Measurements from ENCODE around the gene DNAJC15. TPM values are rescaled to one million over a fixed set of nuclear protein-coding genes. Genes with fewer than 3 reads are reported as not detected.

Gene DNAJC15
- total RNA-seq, 6 donors from 2014 or later, result 3.1 to 19.3 (median 9.0) TPM

DNA sequence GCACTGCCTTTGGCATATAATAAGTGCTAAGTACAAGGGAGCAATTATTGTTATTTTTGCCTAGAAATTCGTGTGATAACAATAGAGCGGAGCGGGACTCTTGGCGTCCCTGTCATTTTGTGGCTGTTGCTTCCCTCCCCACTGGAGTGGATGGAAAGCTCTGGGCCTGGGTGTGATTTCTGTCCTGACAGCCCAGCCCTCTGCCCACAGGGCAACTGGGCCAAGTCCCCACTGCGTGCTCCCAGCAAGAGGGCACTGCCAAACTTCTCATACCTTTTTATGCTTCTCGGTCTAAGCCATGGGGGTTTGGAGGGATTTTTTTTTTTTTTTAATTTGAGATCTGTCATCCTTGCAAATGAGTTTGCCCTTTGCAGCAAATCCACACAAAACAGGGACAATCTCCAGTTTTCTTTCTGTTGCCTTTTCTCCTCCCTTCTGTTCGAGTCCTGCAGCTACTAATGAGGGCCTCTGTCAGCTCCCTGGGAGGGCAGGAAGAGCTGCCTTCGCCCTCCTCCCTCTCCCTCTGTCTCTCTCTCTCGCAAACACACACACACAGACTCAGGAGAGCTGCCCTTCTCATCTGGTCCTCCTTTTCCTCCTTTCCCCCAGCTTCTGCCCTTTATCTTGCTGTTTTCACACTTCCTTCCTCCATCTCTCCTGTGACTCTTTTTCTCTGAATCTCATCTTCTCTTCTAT is 103.9 kb downstream of the DNAJC15 start:
- no peak for ATAC-seq (ENCODE audit: low FRiP score in 2 of 2)
- Histone ChIP-seq H3K27ac (no peak overlapping the region), H3K27me3 (no peaks in the 10 kb centered on the region), H3K36me3 (no peaks in the 10 kb centered on the region), H3K4me3 (no peak overlapping the region), H3K9me3 (no peaks in the 10 kb centered on the region), H3K4me1 (no peaks in the 10 kb centered on the region)
- DNase-seq, result no peak
- WGBS, 2 donors, result 58 to 67% methylated on average over 9 of the region's 9 CpGs
- no peak for TF ChIP-seq EP300 (IDR thresholded peaks at IDR 0.05)
- TF ChIP-seq, protein P1, sequence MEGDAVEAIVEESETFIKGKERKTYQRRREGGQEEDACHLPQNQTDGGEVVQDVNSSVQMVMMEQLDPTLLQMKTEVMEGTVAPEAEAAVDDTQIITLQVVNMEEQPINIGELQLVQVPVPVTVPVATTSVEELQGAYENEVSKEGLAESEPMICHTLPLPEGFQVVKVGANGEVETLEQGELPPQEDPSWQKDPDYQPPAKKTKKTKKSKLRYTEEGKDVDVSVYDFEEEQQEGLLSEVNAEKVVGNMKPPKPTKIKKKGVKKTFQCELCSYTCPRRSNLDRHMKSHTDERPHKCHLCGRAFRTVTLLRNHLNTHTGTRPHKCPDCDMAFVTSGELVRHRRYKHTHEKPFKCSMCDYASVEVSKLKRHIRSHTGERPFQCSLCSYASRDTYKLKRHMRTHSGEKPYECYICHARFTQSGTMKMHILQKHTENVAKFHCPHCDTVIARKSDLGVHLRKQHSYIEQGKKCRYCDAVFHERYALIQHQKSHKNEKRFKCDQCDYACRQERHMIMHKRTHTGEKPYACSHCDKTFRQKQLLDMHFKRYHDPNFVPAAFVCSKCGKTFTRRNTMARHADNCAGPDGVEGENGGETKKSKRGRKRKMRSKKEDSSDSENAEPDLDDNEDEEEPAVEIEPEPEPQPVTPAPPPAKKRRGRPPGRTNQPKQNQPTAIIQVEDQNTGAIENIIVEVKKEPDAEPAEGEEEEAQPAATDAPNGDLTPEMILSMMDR (IDR thresholded peaks at IDR 0.05), result no peak
- no peak for TF ChIP-seq POLR2A (IDR thresholded peaks at IDR 0.05)
- no peak for TF ChIP-seq POLR2AphosphoS5 (IDR thresholded peaks at IDR 0.05)

GRCh38 chr13:43127827-43128226 is 104.4 kb downstream of the DNAJC15 start:
- Histone ChIP-seq H3K36me3 (no peaks in the 10 kb centered on the region), H3K27me3 (no peaks in the 10 kb centered on the region), H3K4me3 (no peak overlapping the region), H3K9me3 (no peaks in the 10 kb centered on the region), H3K4me1 (no peaks in the 10 kb centered on the region), H3K27ac (no peak overlapping the region)
- DNase-seq, result no peak
- TF ChIP-seq POLR2AphosphoS5 (IDR thresholded peaks at IDR 0.05), result no peak
- TF ChIP-seq POLR2A (IDR thresholded peaks at IDR 0.05), result no peak
- TF ChIP-seq, protein P1 (IDR thresholded peaks at IDR 0.05), result no peak
- no peak for TF ChIP-seq EP300 (IDR thresholded peaks at IDR 0.05)
- no peak for ATAC-seq (ENCODE audit: low FRiP score in 2 of 2)
- 38 to 44% methylated on average over 3 of the region's 3 CpGs for WGBS, 2 donors

DNA sequence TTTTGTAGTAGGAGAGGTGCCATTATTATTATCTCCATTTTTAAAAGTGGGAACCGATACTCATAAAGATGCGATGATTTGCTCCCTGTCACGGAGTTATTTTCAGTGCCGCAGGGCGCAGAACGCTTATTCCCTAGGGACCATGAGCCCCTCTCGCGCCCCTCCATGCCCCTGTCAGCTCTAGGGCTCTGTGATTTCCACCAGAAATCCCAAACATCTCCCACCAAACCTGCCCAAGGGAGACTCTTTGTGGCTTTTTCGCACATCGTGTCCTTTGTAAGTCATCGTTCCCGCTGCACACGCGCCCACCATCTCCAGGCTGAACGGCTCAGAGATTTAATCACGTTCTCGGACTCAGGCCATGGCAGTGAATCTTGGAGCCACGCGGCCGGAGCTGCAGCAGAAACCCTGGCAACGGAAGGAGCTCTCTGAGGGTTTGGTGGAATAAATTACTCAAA is 105.1 kb downstream of the DNAJC15 start:
- Histone ChIP-seq H3K9me3 (no peaks in the 10 kb centered on the region), H3K27me3 (no peaks in the 10 kb centered on the region), H3K36me3 (no peaks in the 10 kb centered on the region), H3K27ac (no peak overlapping the region), H3K4me3 (no peak overlapping the region), H3K4me1 (no peaks in the 10 kb centered on the region)
- 70 to 78% methylated on average over 21 of the region's 21 CpGs for WGBS, 2 donors
- ATAC-seq (ENCODE audit: low FRiP score in 2 of 2) (no peak), DNase-seq (no peak)
- TF ChIP-seq POLR2A (IDR thresholded peaks at IDR 0.05) (no peak), EP300 (IDR thresholded peaks at IDR 0.05) (no peak), POLR2AphosphoS5 (IDR thresholded peaks at IDR 0.05) (no peak)
- TF ChIP-seq, protein P1 (IDR thresholded peaks at IDR 0.05), result no peak

DNA sequence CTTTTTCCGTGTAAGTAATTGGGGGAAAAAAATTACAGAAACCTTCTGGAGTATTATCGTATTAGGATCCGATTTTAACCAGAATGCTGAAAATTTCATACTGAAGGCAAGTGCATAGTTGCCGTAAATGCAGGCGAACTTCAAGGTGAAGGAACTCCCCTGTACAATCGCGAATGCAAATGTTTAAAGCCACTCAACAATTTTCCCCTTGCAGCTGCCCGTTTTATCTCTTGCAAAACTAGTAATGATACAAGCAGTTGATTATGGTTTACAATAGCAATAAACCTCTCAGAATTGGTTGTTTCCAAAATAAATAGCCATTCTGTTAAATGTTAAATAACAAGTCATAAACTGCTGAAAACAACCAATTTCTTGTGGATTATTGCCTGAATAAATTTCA is 105.7 kb downstream of the DNAJC15 start:
- no peaks in the 10 kb centered on the region for H3K9me3 ChIP-seq
- H3K4me1 ChIP-seq, result no peaks in the 10 kb centered on the region
- no peak overlapping the region for H3K27ac ChIP-seq
- no peaks in the 10 kb centered on the region for H3K27me3 ChIP-seq
- ATAC-seq (ENCODE audit: low FRiP score in 2 of 2) (no peak), DNase-seq (no peak)
- no peaks in the 10 kb centered on the region for H3K36me3 ChIP-seq
- no peak overlapping the region for H3K4me3 ChIP-seq
- 74% methylated on average over 8 of the region's 8 CpGs for WGBS, 2 donors
- TF ChIP-seq EP300 (IDR thresholded peaks at IDR 0.05) (no peak), POLR2A (IDR thresholded peaks at IDR 0.05) (no peak), POLR2AphosphoS5 (IDR thresholded peaks at IDR 0.05) (no peak)
- TF ChIP-seq, protein P1 (IDR thresholded peaks at IDR 0.05), result no peak
